Measurements from ENCODE around the gene DGKI. TPM values are rescaled to one million over a fixed set of nuclear protein-coding genes. Genes with fewer than 3 reads are reported as not detected.
"Not testable (repeated sequence)": the region's sequence is repeated elsewhere in the genome, so short reads cannot be mapped to it uniquely, and the experiment has no call there.

The DGKI gene
- total and polyA plus RNA-seq, 2 of the 13 experiments (the other 11 are each of a cell fraction or from before 2014, with no cell fraction given), result 0.09 to 0.17 TPM

DNA sequence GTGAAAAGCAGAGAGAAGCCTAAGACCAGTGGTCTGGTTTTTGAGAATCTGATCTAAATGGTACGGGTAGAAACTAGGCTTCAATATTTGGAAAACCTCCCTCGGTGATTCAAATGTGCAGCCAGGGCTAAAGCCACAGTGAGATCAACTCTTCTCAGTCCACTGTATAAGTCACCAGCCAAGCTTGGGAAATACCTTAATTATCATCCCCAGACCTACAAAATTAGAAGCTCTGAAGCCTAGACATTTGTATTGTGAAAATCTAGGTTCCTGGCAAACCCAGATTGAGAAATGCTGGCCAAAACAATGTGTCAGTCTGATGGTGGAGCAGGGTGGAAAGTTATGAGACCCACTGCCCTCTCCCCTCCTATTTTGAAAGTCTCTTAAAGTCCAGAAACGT is 131.7 kb downstream of the DGKI start:
- Histone ChIP-seq H3K27me3 (ENCODE audit: control insufficient read depth in 1 of 2, insufficient read depth in 2 of 2, low read length in 2 of 2) (peaks cover 0 to 48% of the 10 kb centered on the region in 2 experiments; a peak in 3 of 5 replicates), H3K79me2 (ENCODE audit: insufficient read depth, low read length) (no peaks in the 10 kb centered on the region), H3K9ac (ENCODE audit: insufficient read depth, low read depth, low read length) (no peak overlapping the region), H3K36me3 (replicated peaks in 1 of 2; ENCODE audit: control insufficient read depth in 1 of 2, insufficient read depth in 2 of 2, low read length in 2 of 2) (no peaks in the 10 kb centered on the region), H3K4me3 (replicated peaks in 1 of 3; ENCODE audit: insufficient read depth in 1 of 3, low read depth in 2 of 3, low read length in 3 of 3) (no peak overlapping the region), H4K20me1 (ENCODE audit: insufficient read depth, low read length) (no peaks in the 10 kb centered on the region), H3K9me3 (ENCODE audit: low read length) (no peaks in the 10 kb centered on the region), H3K4me1 (ENCODE audit: insufficient read depth, low read length) (no peaks in the 10 kb centered on the region), H3K4me2 (ENCODE audit: low read depth, low read length) (no peak overlapping the region), H2AFZ (ENCODE audit: low read length) (no peak overlapping the region), H3K27ac (ENCODE audit: extremely low read length, insufficient read depth, low read length) (no peak overlapping the region)
- DNase-seq (ENCODE audit: low spot score) (no peak), ATAC-seq (no peak), FAIRE-seq (no peak)
- BruUV-seq (replicated peaks), result no TSS peak
- TF ChIP-seq, protein P1, sequence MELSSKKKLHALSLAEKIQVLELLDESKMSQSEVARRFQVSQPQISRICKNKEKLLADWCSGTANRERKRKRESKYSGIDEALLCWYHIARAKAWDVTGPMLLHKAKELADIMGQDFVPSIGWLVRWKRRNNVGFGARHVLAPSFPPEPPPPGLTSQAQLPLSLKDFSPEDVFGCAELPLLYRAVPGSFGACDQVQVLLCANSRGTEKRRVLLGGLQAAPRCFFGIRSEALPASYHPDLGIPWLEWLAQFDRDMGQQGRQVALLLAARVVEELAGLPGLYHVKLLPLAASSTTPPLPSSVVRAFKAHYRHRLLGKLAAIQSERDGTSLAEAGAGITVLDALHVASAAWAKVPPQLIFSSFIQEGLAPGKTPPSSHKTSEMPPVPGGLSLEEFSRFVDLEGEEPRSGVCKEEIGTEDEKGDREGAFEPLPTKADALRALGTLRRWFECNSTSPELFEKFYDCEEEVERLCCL (CRISPR knock-in tag; IDR thresholded peaks at IDR 0.05; ENCODE audit: borderline replicate concordance), result no peak
- TF ChIP-seq HOXA3 (CRISPR knock-in tag; IDR thresholded peaks at IDR 0.05) (no peak), SALL1 (CRISPR knock-in tag; IDR thresholded peaks at IDR 0.05) (no peak)
- ChIA-PET POLR2A (no interaction called here), CTCF (ENCODE audit: low intra/inter-chr PET ratio, low total read pairs) (no interaction called here)
- in situ Hi-C loops (cut with HindIII; ENCODE audit: extremely low pct_ligation_motif_present, low pct_unique_long_range_greater_than_20kb) (no loop called here), intact Hi-C loops (cut with micrococcal nuclease; ENCODE audit: unreplicated experiment) (no loop called here)
- WGBS (ENCODE audit: low lambda C conversion rate), result 1% methylated on average over 3 of the region's 3 CpGs

DNA sequence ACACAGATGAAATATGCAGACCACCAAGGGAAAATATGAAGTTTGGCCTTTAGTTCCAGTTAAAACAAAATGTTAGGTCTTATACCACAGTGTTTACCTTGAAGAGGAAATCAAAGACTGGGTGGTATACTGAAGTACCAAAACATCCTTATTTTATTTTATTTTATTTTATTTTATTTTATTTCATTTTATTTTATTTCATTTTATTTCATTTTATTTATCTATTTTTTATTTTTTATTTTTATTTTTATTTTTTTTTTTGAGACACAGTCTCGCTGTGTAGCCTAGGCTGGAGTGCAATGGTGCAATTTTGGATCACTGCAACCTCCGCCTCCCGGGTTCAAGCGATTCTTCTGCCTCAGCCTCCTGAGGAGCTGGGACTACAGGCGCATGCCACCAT is 140.4 kb downstream of the DGKI start:
- H3K9me3 ChIP-seq (ENCODE audit: low read length); H3K79me2 ChIP-seq (ENCODE audit: insufficient read depth, low read length); ATAC-seq; in situ Hi-C loops (cut with HindIII; ENCODE audit: extremely low pct_ligation_motif_present, low pct_unique_long_range_greater_than_20kb); POLR2A ChIA-PET; H4K20me1 ChIP-seq (ENCODE audit: insufficient read depth, low read length); intact Hi-C loops (cut with micrococcal nuclease; ENCODE audit: unreplicated experiment); FAIRE-seq; CTCF ChIA-PET (ENCODE audit: low intra/inter-chr PET ratio, low total read pairs); DNase-seq (ENCODE audit: low spot score); BruUV-seq (replicated peaks); H3K27ac ChIP-seq (ENCODE audit: extremely low read length, insufficient read depth, low read length); H3K4me3 ChIP-seq (replicated peaks in 1 of 3; ENCODE audit: insufficient read depth in 1 of 3, low read depth in 2 of 3, low read length in 3 of 3); H2AFZ ChIP-seq (ENCODE audit: low read length); H3K9ac ChIP-seq (ENCODE audit: insufficient read depth, low read depth, low read length); H3K36me3 ChIP-seq (replicated peaks in 1 of 2; ENCODE audit: control insufficient read depth in 1 of 2, insufficient read depth in 2 of 2, low read length in 2 of 2); H3K4me1 ChIP-seq (ENCODE audit: insufficient read depth, low read length); H3K4me2 ChIP-seq (ENCODE audit: low read depth, low read length): not testable (repeated sequence)
- peaks cover 0 to 14% of the 10 kb centered on the region in 2 experiments; a peak in 2 of 5 replicates for H3K27me3 ChIP-seq (ENCODE audit: control insufficient read depth in 1 of 2, insufficient read depth in 2 of 2, low read length in 2 of 2)
- WGBS (ENCODE audit: low lambda C conversion rate), result 50% methylated on average over 5 of the region's 5 CpGs
